ENCODE measurements around the gene METTL3.

METTL3 gene

DNA sequence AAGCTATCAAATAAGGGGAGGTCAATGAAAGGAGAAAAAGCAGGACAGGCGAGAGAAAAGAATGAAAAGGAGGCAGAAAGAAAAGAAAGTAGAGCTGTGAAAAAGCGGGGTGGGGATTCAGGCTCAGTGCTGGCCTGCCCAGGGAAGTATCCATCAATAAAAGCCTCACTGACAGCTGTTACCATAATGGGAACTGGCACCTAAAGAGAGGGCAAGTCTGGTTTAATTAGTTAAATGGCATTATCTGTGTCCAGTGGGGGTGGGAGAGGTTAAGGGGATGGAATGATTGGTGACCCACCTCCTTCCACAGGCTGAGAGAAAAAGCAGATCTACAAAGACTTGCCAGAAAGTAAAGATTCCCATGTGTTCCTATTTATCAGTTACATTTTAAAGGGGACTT, 7.6 kb upstream of the METTL3 start:
- H3K4me3 Mint-ChIP-seq, result no peak overlapping the region
- H3K9me3 Mint-ChIP-seq, result no peaks in the 10 kb centered on the region
- peaks cover 7% of the 10 kb centered on the region for H3K27me3 Mint-ChIP-seq (ENCODE audit: low read depth)
- H3K27ac Mint-ChIP-seq, result no peak overlapping the region
- H3K36me3 Mint-ChIP-seq (ENCODE audit: low read depth), result no peaks in the 10 kb centered on the region
- H3K4me1 Mint-ChIP-seq (ENCODE audit: low read depth), result peaks cover 2% of the 10 kb centered on the region

DNA sequence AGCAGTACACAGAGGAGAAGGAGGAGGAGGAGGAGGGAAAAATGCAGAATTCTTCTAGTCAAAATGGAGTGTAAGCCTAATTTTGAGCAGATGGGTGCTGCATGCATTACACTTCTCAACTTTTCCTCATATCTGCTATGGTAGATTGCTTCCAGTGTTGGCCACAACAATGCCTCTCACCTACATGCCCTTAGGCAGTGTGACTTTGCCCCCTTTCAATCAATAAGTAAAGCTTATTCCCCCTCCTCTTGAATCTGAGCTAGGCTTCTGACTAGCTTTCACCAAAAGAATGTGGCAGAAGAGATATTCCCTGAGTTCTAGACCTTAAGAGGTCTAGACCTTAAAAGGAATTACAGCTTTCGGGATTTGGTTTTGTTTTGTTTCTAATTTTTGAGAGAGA, 3.2 kb upstream of the METTL3 start:
- no peaks in the 10 kb centered on the region for H3K9me3 Mint-ChIP-seq
- peaks cover 15% of the 10 kb centered on the region for H3K4me1 Mint-ChIP-seq (ENCODE audit: low read depth)
- H3K36me3 Mint-ChIP-seq (ENCODE audit: low read depth), result peaks cover 8% of the 10 kb centered on the region
- no peak overlapping the region for H3K4me3 Mint-ChIP-seq
- peaks cover 13% of the 10 kb centered on the region for H3K27me3 Mint-ChIP-seq (ENCODE audit: low read depth)
- H3K27ac Mint-ChIP-seq, result no peak overlapping the region

DNA sequence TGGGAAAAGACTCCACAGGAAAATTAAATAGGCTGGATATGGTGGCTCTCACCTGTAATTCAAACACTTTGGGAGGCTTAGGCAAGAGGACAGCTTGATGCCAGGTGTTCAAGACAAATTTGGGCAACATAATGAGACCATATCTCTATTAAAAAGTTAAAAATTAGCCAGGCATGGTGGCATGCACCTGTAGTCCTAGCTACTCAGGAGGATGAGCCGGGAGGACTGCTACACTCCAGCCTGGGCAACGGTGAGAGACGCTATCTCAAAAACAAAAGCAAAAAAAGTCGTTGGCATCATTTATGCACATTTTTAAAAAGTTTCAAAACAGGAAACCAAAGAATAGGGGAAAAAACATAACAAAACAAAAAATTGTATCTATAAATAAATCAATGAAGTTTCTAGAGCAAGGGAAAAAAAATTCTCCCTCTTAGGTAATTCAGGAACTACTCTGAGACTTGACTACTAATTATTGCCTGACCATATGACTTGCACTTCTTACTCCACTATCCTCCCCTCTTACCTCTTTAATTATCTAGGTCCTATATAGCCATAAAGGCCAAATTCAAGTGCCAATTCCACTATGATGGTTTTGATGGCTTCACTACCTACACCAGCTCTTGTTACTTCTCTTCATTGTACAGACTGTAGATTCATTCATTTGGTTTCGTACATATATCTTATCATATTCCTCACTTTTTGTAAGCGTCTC, 1.6 kb downstream of the METTL3 start:
- Mint-ChIP-seq H3K9me3 (no peaks in the 10 kb centered on the region), H3K4me1 (ENCODE audit: low read depth) (peaks cover 36% of the 10 kb centered on the region), H3K36me3 (ENCODE audit: low read depth) (peaks cover 23% of the 10 kb centered on the region), H3K27ac (peak overlapping the region; percentile 97), H3K4me3 (peak overlapping the region; percentile 89), H3K27me3 (ENCODE audit: low read depth) (peaks cover 6% of the 10 kb centered on the region)

DNA sequence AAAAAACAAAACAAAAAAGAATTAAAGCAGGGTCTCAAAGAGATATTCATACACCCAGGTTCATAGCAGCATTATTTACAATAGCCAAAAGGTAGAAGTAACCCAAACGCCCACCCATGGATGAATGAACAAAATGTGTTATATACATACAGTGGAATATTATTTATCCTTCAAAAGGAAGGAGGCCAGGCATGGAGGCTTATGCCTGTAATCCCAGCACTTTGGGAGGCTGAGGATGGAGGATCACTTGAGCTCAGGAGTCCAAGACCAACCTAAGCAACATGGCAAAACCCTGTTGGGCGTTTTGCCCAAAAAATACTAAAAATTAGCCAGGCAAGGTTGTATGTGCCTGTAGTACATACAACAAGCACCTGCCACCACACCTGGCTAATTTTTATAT, 4.6 kb downstream of the METTL3 start:
- Mint-ChIP-seq H3K4me3 (no peak overlapping the region), H3K4me1 (ENCODE audit: low read depth) (peaks cover 39% of the 10 kb centered on the region), H3K9me3 (no peaks in the 10 kb centered on the region), H3K27me3 (ENCODE audit: low read depth) (no peaks in the 10 kb centered on the region), H3K36me3 (ENCODE audit: low read depth) (peaks cover 41% of the 10 kb centered on the region), H3K27ac (no peak overlapping the region)

DNA sequence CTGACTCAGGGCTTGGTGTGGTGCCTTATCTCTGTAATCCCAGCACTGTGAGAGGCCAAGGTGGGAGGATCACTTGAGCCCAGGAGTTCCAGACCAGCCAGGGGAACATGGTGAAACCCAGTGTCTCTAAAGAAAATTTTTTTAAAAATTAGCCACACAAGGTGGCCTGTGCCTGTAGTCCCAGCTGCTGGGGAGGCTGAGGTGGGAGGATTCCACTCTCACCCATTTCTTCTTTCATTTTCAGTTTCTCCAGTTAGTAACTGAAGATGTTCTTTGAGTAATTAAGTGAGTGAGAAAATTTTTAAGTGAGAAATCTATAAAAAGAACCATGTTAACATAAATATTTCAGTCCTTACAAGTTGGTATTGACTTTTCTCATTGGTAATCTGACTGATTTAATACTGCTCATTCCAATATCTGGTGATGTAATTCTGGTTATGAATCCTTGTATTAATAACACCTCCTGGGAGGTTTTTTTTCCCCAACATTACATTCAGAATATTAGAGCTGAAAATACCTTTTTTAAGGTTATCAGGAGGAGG, 6.1 kb downstream of the METTL3 start:
- H3K27ac Mint-ChIP-seq, result peak overlapping the region; percentile 85
- H3K27me3 Mint-ChIP-seq (ENCODE audit: low read depth), result no peaks in the 10 kb centered on the region
- peaks cover 40% of the 10 kb centered on the region for H3K4me1 Mint-ChIP-seq (ENCODE audit: low read depth)
- no peaks in the 10 kb centered on the region for H3K9me3 Mint-ChIP-seq
- H3K4me3 Mint-ChIP-seq, result peak overlapping the region; percentile 61
- H3K36me3 Mint-ChIP-seq (ENCODE audit: low read depth), result peaks cover 48% of the 10 kb centered on the region

DNA sequence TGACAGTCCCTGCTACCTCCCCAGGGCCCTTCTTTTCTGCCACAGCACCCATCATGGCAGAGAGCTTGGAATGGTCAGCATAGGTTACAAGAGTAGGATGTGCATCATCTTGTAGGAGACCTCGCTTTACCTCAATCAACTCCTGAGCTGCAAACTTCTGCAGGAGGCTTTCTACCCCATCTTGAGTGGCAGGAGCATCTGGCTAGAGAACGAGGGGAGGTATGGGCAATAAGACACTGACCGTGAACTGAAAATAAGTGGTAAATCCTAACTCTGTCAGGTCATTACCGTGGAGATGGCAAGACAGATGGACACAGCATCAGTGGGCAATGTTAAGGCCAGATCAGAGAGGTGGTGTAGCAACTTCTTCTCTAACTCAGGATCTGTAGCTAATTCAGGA, 7.8 kb downstream of the METTL3 start:
- Mint-ChIP-seq H3K27me3 (ENCODE audit: low read depth) (no peaks in the 10 kb centered on the region), H3K27ac (peak overlapping the region; percentile 41), H3K4me1 (ENCODE audit: low read depth) (peaks cover 48% of the 10 kb centered on the region)

DNA sequence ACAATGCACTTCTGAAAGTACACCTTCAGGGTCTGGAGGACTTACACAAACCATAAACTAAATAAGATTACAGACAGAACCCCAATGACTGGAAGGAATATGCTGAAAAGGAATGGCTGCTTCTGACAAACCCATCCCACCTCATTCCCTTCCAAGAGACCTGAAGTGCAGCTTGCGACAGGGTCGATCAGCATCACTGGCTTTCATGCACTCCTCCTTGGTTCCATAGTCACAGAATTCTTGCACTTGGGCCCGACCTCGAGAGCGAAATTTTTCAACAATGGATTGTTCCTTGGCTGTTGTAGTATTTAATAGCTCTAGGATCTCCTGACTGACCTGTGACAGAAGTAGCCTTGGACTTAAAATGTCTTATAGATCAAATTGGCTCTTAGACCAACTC, 9.6 kb downstream of the METTL3 start:
- no peak overlapping the region for H3K4me3 Mint-ChIP-seq
- no peak overlapping the region for H3K27ac Mint-ChIP-seq

More for the DNA sequence above, 7.8 kb downstream of the METTL3 start:
- Mint-ChIP-seq H3K36me3 (ENCODE audit: low read depth) (peaks cover 58% of the 10 kb centered on the region), H3K4me3 (no peak overlapping the region), H3K9me3 (no peaks in the 10 kb centered on the region)

DNA sequence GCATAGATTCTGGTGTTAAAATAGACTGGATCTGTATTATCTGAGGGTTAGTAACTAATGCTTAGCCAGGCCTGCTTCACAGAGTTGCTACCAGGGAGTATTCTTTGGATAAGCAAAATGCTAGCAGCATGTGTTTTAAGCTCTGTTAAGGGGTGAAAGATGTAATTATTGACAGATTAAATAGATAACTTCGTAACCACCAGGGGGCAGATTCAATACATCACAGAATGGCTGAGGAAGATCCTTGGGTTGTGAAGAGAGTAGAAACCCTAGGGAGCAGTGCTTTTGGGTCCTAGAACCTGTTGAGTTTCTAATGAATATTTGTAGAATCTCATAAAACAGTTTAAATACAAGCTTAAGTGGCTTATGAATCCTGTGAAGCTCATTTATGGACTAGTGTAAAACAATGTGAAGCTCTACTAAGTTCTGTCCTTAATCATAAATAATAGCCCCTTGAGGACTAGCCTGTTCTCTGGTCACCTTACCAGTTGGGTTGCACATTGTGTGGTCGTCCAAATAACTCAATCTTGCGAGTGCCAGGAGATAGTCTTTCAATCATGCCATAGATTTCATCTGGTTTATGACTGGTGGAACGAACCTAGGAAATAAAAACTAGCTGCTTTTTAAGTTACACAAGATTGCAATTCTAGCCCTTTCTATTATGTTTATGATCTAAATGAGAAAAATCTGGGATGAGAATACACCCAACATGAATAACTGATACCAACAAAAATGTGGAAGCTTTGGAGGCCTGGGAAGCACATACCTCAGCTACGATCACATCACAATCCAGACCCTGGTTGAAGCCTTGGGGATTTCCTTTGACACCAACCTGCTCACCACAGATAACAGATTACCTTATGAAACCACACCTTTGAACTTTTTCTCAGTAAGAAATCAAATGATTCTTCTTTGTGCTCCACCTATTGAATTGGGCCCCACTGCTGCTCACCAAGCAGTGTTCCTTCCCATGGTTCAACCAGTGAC, 12.3 kb downstream of the METTL3 start:
- H3K27me3 Mint-ChIP-seq (ENCODE audit: low read depth), result no peaks in the 10 kb centered on the region
- peak overlapping the region; percentile 11 for H3K4me3 Mint-ChIP-seq
- peaks cover 66% of the 10 kb centered on the region for H3K36me3 Mint-ChIP-seq (ENCODE audit: low read depth)
- peaks cover 29% of the 10 kb centered on the region for H3K4me1 Mint-ChIP-seq (ENCODE audit: low read depth)
- H3K9me3 Mint-ChIP-seq, result no peaks in the 10 kb centered on the region
- peak overlapping the region; percentile 66 for H3K27ac Mint-ChIP-seq

More for the DNA sequence above, 9.6 kb downstream of the METTL3 start:
- Mint-ChIP-seq H3K9me3 (no peaks in the 10 kb centered on the region), H3K36me3 (ENCODE audit: low read depth) (peaks cover 65% of the 10 kb centered on the region), H3K4me1 (ENCODE audit: low read depth) (peaks cover 37% of the 10 kb centered on the region), H3K27me3 (ENCODE audit: low read depth) (no peaks in the 10 kb centered on the region)

DNA sequence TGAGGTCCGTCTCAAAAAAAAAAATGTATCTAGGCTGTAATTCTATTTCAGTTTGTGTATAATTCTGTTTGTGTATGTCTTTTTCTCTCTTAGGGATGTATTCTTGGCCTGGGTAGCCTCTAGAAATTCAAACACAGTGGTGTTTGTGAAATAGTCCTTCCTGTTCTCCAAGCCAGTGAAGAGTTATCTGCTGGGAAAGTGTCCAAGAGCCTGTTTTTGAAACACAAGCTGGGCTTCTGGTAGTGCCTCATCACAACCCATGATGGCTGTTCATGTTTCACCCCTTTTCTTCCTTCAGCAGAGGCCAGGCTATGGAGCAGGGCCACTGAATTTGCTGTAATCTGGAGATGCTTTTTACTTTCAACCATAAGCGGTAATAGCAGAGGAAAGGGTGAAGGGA, 14.7 kb downstream of the METTL3 start:
- peaks cover 24% of the 10 kb centered on the region for H3K4me1 Mint-ChIP-seq (ENCODE audit: low read depth)
- no peak overlapping the region for H3K27ac Mint-ChIP-seq
- no peaks in the 10 kb centered on the region for H3K9me3 Mint-ChIP-seq
- H3K36me3 Mint-ChIP-seq (ENCODE audit: low read depth), result peaks cover 62% of the 10 kb centered on the region
- no peak overlapping the region for H3K4me3 Mint-ChIP-seq
- no peaks in the 10 kb centered on the region for H3K27me3 Mint-ChIP-seq (ENCODE audit: low read depth)

DNA sequence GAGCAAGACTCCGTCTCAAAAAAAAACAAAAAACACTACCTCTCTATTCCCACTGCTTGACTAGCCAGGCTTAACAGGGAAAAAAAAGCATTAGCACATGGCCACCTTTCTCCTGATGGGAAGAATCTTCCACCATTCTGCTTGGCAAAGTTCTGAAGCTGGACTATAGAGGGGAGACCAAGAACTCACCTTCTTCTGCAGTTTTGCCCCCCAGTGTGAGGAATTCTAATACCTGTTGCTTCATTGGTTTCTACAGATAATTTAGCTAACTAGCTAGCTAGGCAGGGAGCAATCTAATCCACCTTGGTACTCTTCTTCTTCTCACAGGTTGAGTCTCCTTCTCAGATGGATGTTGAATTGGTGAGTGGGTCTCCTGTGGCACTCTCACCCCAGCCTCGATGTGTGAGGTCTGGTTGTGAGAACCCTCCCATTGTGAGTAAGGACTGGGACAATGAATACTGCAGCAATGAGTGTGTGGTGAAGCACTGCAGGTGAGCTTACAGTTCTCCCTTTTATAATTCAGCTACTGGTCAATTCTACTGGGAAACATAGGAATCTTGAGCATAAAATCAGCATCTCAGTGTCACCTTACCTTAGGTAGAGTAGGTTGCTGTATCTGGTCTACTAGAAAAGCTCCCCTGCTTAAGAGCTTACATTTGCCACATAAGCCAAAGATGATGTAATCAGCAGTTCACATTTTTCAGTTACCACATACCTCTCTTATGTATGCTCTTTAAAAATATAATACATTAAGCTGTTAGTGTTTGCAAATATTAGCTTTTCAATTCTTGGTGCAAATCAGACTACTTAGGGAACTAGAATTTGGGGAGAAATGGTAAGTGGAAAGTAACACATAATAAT, 16.0 kb downstream of the METTL3 start:
- no peaks in the 10 kb centered on the region for H3K9me3 Mint-ChIP-seq
- H3K4me1 Mint-ChIP-seq (ENCODE audit: low read depth), result peaks cover 17% of the 10 kb centered on the region
- no peaks in the 10 kb centered on the region for H3K27me3 Mint-ChIP-seq (ENCODE audit: low read depth)
- no peak overlapping the region for H3K4me3 Mint-ChIP-seq
- H3K36me3 Mint-ChIP-seq (ENCODE audit: low read depth), result peaks cover 58% of the 10 kb centered on the region
- no peak overlapping the region for H3K27ac Mint-ChIP-seq

DNA sequence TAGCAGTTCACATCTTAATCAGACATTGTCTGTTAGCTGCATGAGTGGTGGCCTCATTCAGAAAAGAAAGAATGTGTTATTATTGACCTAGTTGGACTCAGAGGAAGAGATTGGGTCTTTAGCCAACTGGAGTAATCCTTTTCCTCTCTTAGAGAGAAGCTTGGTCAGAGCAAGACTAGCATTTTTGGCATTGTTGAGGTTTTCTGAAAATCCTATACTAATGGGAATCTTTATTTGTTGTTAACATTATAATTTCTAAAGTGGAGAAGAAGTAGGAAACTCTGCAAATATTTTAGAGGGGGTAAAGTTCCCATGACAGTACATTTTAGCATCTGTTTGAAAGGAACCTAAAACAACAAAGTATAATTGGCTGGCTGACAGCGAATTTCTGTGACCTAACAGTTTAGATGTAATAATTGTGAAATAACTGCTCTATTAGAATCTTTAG, 24.5 kb downstream of the METTL3 start:
- Mint-ChIP-seq H3K9me3 (no peaks in the 10 kb centered on the region), H3K36me3 (ENCODE audit: low read depth) (peaks cover 22% of the 10 kb centered on the region), H3K27me3 (ENCODE audit: low read depth) (no peaks in the 10 kb centered on the region), H3K4me3 (no peak overlapping the region), H3K4me1 (ENCODE audit: low read depth) (no peaks in the 10 kb centered on the region), H3K27ac (no peak overlapping the region)

DNA sequence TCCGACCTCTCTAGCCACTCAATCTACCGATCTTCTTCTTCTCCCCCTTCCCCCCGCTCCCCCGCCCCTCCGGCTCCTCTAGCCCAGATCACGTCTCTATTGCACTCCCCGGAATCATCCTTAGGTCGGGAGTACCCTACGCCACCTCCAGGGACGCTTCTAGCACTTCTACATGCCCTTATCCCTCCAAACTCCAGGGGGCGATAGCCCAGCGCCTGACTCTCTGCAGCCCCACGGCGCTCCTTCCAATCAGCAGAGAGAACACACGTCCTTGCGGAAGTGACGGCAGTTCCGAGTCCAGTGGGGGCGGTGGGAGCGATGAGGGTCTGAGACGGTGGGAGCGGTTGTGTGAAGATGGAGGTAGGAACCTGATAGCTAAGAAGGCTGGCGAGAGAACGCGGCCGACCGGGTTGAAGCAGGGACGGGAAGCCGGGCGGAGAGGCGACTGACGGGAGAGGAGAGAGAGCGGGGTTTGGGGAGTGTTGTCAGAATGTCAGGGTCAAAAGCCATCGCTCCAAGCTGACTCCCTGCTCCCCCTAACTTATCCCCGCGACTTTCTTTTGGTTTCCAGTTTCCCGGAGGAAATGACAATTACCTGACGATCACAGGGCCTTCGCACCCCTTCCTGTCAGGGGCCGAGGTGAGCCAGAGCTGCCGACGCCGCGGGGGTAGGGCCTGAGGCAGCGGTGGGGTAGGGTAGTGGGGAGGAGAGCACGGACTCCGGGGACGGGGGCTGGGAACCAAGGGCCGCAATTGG, 34.0 kb downstream of the METTL3 start, which contains the start of the genes RAB2B and TOX4:
RAB2B (minus strand) TSS at position 35 of the 757 bp plus-strand sequence. CDS start 87 bp downstream, outside the sequence.
TOX4 (plus strand) TSS at position 271 of the 757 bp plus-strand sequence; CDS start at position 355, 84 bp downstream.
- Mint-ChIP-seq H3K36me3 (ENCODE audit: low read depth) (peaks cover 18% of the 10 kb centered on the region), H3K27me3 (ENCODE audit: low read depth) (no peaks in the 10 kb centered on the region), H3K4me3 (peak within 1 kb of the TSS; percentile 99), H3K4me1 (ENCODE audit: low read depth) (peaks cover 23% of the 10 kb centered on the region), H3K27ac (peak within 1 kb of the TSS; percentile 99), H3K9me3 (no peaks in the 10 kb centered on the region)

DNA sequence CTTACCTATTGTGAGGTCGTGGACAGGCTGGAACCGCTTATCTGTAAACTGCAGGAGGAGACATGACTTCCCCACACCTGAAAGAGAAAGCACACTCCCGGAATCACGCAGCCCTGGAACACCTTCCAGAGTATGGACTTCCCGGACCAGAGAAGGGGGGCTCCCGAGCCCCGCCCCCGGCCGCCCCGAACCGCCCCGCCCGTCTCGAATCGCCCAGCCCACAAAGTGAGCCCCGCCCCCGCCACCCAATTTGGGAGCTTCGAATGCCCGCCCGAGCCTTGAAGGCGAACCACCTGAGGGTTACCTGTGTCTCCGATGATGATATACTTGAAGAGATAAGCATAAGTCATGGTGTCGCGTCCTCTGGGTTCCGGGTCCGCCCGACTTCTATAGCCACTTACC, 34.6 kb downstream of the METTL3 start:
- H3K36me3 Mint-ChIP-seq (ENCODE audit: low read depth), result peaks cover 18% of the 10 kb centered on the region
- no peaks in the 10 kb centered on the region for H3K27me3 Mint-ChIP-seq (ENCODE audit: low read depth)
- peaks cover 23% of the 10 kb centered on the region for H3K4me1 Mint-ChIP-seq (ENCODE audit: low read depth)

More for the DNA sequence above, 34.6 kb downstream of the METTL3 start:
- no peaks in the 10 kb centered on the region for H3K9me3 Mint-ChIP-seq
- peak overlapping the region; percentile 99 for H3K4me3 Mint-ChIP-seq
- peak overlapping the region; percentile 99 for H3K27ac Mint-ChIP-seq
